Right lobe of liver (tissue), 4 donors: ENCODE measurements around the gene ZNF579.

Experiments
- CTCF ChIP-seq, 4 donors: fragments of 200-600 bp in 3 of 4; fragments of 450-650 bp in 1 of 4; IDR thresholded peaks; one replicate each; pipeline versions ENCODE4 v1.5.1 to v1.8.0; 2016 to 2022; ENCODE audit warnings: antibody characterized with exemption in 4 of 4, mild to moderate bottlenecking in 2 of 4
- POLR2A ChIP-seq: fragments of 450-650 bp; IDR thresholded peaks from one replicate; pipeline ENCODE4 v1.6.1; 2017; ENCODE audit warnings: antibody characterized with exemption, mild to moderate bottlenecking
- donor health status: DM: no; HTN: no; CAD: no.
- donor health status: DM: no; HTN: no; CAD: no.
- donor health status: DM: no; HTN: yes; CAD: no.

- no peak for TF ChIP-seq CTCF (IDR thresholded peaks at IDR 0.05)
- no peak for TF ChIP-seq POLR2A
Measured at GRCh38 chr19:55528030-55528803, 52.4 kb downstream of the ZNF579 start.
